Trophoblast cell (in vitro differentiated cells and primary cell): Measurements from ENCODE around the gene LATS1.

ENCODE experiments used
- DNase-seq, 2 donors: peaks; one replicate each; pipeline ENCODE4 v3.0.0-alpha.2; 2016
- H2AFZ ChIP-seq: 2 replicates; pipeline ENCODE4 v1.6.1; 2013; ENCODE audit warnings: low read length, moderate library complexity, mild to moderate bottlenecking; ENCODE audit not compliant: insufficient read depth, poor library complexity
- H2AK5ac ChIP-seq: 2 replicates; pipeline ENCODE4 v1.6.1; 2013; ENCODE audit warnings: mild to moderate bottlenecking, low read length
- H2BK120ac ChIP-seq: 2 replicates; pipeline ENCODE4 v1.6.1; 2013; ENCODE audit warnings: low read length, mild to moderate bottlenecking, moderate library complexity; ENCODE audit not compliant: insufficient read depth, poor library complexity
- H2BK12ac ChIP-seq: 2 replicates; pipeline ENCODE4 v1.6.1; 2013; ENCODE audit warnings: mild to moderate bottlenecking, low read length, moderate library complexity
- H2BK5ac ChIP-seq: 2 replicates; pipeline ENCODE4 v1.6.1; 2013; ENCODE audit warnings: low read length, low read depth, moderate library complexity, mild to moderate bottlenecking; ENCODE audit not compliant: poor library complexity
- H3K14ac ChIP-seq: 2 replicates; pipeline ENCODE4 v1.6.1; 2013; ENCODE audit warnings: mild to moderate bottlenecking, low read length
- H3K18ac ChIP-seq: 2 replicates; pipeline ENCODE4 v1.6.1; 2013; ENCODE audit warnings: mild to moderate bottlenecking, low read length
- H3K23ac ChIP-seq: 2 replicates; pipeline ENCODE4 v1.6.1; 2013; ENCODE audit warnings: low read length
- H3K27ac ChIP-seq: 2 replicates; pipeline ENCODE4 v1.5.1; 2013; ENCODE audit warnings: low read depth, mild to moderate bottlenecking, inconsistent platforms, low read length, moderate library complexity
- H3K27me3 ChIP-seq: 2 replicates; pipeline ENCODE4 v1.6.1; 2013; ENCODE audit warnings: inconsistent platforms, mild to moderate bottlenecking, low read length, moderate library complexity; ENCODE audit not compliant: insufficient read depth
- H3K36me3 ChIP-seq, 2 experiments: 1 replicate in 1 of 2; 2 replicates in 1 of 2; pipeline ENCODE4 v1.6.1; 2013; ENCODE audit warnings: low read length in 2 of 2, mild to moderate bottlenecking in 2 of 2, moderate library complexity in 1 of 2; ENCODE audit not compliant: insufficient read depth in 2 of 2, control insufficient read depth in 1 of 2
- H3K4ac ChIP-seq: 2 replicates; pipeline ENCODE4 v1.6.1; 2013; ENCODE audit warnings: low read depth, mild to moderate bottlenecking, low read length, moderate library complexity
- H3K4me1 ChIP-seq, 2 experiments: 1 replicate in 1 of 2; 2 replicates in 1 of 2; pipeline ENCODE4 v1.6.1; 2013; ENCODE audit warnings: low read length in 2 of 2, mild to moderate bottlenecking in 2 of 2, moderate library complexity in 1 of 2; ENCODE audit not compliant: insufficient read depth in 2 of 2, control insufficient read depth in 1 of 2
- H3K4me2 ChIP-seq: 2 replicates; pipeline ENCODE4 v1.6.1; 2013; ENCODE audit warnings: inconsistent platforms, mild to moderate bottlenecking, low read length, moderate library complexity
- H3K4me3 ChIP-seq: 2 replicates; pipeline ENCODE4 v1.5.1; 2013; ENCODE audit warnings: mild to moderate bottlenecking, low read depth, low read length, inconsistent platforms
- H3K79me1 ChIP-seq: one replicate; pipeline ENCODE4 v1.6.1; 2013; ENCODE audit warnings: low read length
- H3K79me2 ChIP-seq: 2 replicates; pipeline ENCODE4 v1.6.1; 2013; ENCODE audit warnings: low read length, mild to moderate bottlenecking; ENCODE audit not compliant: control insufficient read depth, insufficient read depth, poor library complexity
- H3K9ac ChIP-seq: 2 replicates; pipeline ENCODE4 v1.6.1; 2013; ENCODE audit warnings: mild to moderate bottlenecking, low read length
- H3K9me3 ChIP-seq: 2 replicates; pipeline ENCODE4 v1.6.1; 2013; ENCODE audit warnings: low read depth, mild to moderate bottlenecking, control low read depth, inconsistent platforms, low read length; ENCODE audit not compliant: insufficient read depth
- H4K12ac ChIP-seq: 2 replicates; pipeline ENCODE4 v1.6.1; 2013; ENCODE audit warnings: low read depth, mild to moderate bottlenecking, low read length, moderate library complexity
- H4K8ac ChIP-seq: 2 replicates; pipeline ENCODE4 v1.6.1; 2013; ENCODE audit warnings: low read depth, mild to moderate bottlenecking, low read length, moderate library complexity
- H4K91ac ChIP-seq: one replicate; pipeline ENCODE4 v1.6.1; 2013; ENCODE audit warnings: low read depth, mild to moderate bottlenecking, low read length, moderate library complexity
- WGBS: extraction: QIAGEN DNeasy Blood & Tissue Kit; methylation state at CpG from one replicate; pipeline ENCODE4 v1.1.7; 2013; ENCODE audit warnings: missing lambda C conversion rate; ENCODE audit not compliant: insufficient read length, insufficient coverage; ENCODE audit errors: extremely low coverage; 5-methylcytosine and 5-hydroxymethylcytosine counted together

Gene LATS1

DNA sequence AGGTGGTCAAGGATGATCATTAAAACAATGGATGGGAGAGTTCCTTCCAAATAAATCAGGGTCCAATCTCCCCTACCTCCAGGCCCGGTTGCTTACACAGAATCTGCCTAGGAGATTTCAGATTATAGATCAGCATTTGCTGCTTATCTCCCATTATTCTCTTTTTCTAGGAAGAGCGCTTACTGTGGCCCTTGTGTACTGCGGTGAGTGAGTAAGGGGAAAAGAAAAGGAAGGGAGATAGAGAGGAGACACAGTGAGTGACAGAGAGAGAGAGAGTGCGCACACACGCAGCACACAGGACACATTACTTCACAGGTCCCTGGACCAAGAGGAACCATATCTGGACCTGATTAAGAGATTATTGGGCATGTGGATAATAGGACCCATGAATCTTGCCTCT, 6.2 kb downstream of the LATS1 start:
- no peak overlapping the region for H2BK5ac ChIP-seq

GRCh38 chr6:149701714-149702113, 16.2 kb downstream of the LATS1 start:
- Histone ChIP-seq H3K27me3 (no peaks in the 10 kb centered on the region), H3K27ac (no peak overlapping the region), H2BK12ac (no peak overlapping the region), H3K4me2 (no peak overlapping the region), H3K4me3 (no peak overlapping the region), H4K12ac (no peak overlapping the region), H3K9me3 (no peaks in the 10 kb centered on the region), H3K9ac (no peak overlapping the region), H2BK120ac (no peak overlapping the region), H2AK5ac (no peak overlapping the region), H2AFZ (no peak overlapping the region), H4K91ac (no peak overlapping the region), H3K79me1 (no peaks in the 10 kb centered on the region), H3K18ac (no peak overlapping the region), H3K36me3 (peaks cover 5 to 6% of the 10 kb centered on the region in 2 experiments), H2BK5ac (no peak overlapping the region), H3K23ac (no peak overlapping the region), H3K4me1 (no peaks in the 10 kb centered on the region), H4K8ac (no peak overlapping the region), H3K14ac (no peak overlapping the region), H3K4ac (no peak overlapping the region), H3K79me2 (no peaks in the 10 kb centered on the region)
- DNase-seq: no peak
- WGBS: no CpG with 5 or more reads among the region's 7 CpGs

More for the DNA sequence above, 6.2 kb downstream of the LATS1 start:
- Histone ChIP-seq H3K9ac (no peak overlapping the region), H3K4me1 (peaks cover 0 to 17% of the 10 kb centered on the region in 2 experiments), H3K18ac (no peak overlapping the region), H2BK120ac (no peak overlapping the region), H3K79me2 (peaks cover 9% of the 10 kb centered on the region), H4K12ac (no peak overlapping the region), H3K27ac (no peak overlapping the region), H4K91ac (no peak overlapping the region), H3K79me1 (no peaks in the 10 kb centered on the region), H3K4ac (peak overlapping the region; percentile 33), H3K4me2 (no peak overlapping the region), H3K23ac (no peak overlapping the region), H3K9me3 (no peaks in the 10 kb centered on the region), H3K14ac (no peak overlapping the region), H2AK5ac (no peak overlapping the region), H3K27me3 (no peaks in the 10 kb centered on the region), H3K36me3 (peaks cover 3% of the 10 kb centered on the region in 2 experiments), H2BK12ac (no peak overlapping the region), H4K8ac (no peak overlapping the region), H2AFZ (no peak overlapping the region), H3K4me3 (no peak overlapping the region)
- no peak for DNase-seq
- WGBS: no CpG with 5 or more reads among the region's 5 CpGs

GRCh38 chr6:149699150-149699549, 18.8 kb downstream of the LATS1 start:
- H3K27ac ChIP-seq: no peak overlapping the region
- H3K4me2 ChIP-seq: no peak overlapping the region
- no peaks in the 10 kb centered on the region for H3K27me3 ChIP-seq
- H3K79me1 ChIP-seq: no peaks in the 10 kb centered on the region
- DNase-seq: no peak
- H3K18ac ChIP-seq: no peak overlapping the region
- no peak overlapping the region for H2BK5ac ChIP-seq
- H2BK12ac ChIP-seq: no peak overlapping the region
- no peak overlapping the region for H3K4me3 ChIP-seq
- H4K12ac ChIP-seq: no peak overlapping the region
- no peaks in the 10 kb centered on the region for H3K4me1 ChIP-seq
- no peak overlapping the region for H4K91ac ChIP-seq
- H3K36me3 ChIP-seq: peaks cover 8% of the 10 kb centered on the region in 2 experiments
- H3K9ac ChIP-seq: no peak overlapping the region
- no peak overlapping the region for H2BK120ac ChIP-seq
- no peak overlapping the region for H2AK5ac ChIP-seq
- H3K4ac ChIP-seq: no peak overlapping the region
- no peak overlapping the region for H4K8ac ChIP-seq
- WGBS: no CpG with 5 or more reads among the region's 2 CpGs
- no peak overlapping the region for H2AFZ ChIP-seq
- H3K79me2 ChIP-seq: no peaks in the 10 kb centered on the region
- H3K23ac ChIP-seq: no peak overlapping the region
- no peak overlapping the region for H3K14ac ChIP-seq
- H3K9me3 ChIP-seq: no peaks in the 10 kb centered on the region

GRCh38 chr6:149698175-149698574, 19.7 kb downstream of the LATS1 start:
- H4K12ac ChIP-seq: peak overlapping the region; percentile 54
- no peaks in the 10 kb centered on the region for H3K9me3 ChIP-seq
- H3K27me3 ChIP-seq: no peaks in the 10 kb centered on the region
- no peak overlapping the region for H3K14ac ChIP-seq
- no peak overlapping the region for H3K4ac ChIP-seq
- no peak overlapping the region for H3K23ac ChIP-seq
- H3K79me2 ChIP-seq: no peaks in the 10 kb centered on the region
- H2BK120ac ChIP-seq: no peak overlapping the region
- peaks cover 11 to 12% of the 10 kb centered on the region in 2 experiments for H3K36me3 ChIP-seq
- H3K18ac ChIP-seq: no peak overlapping the region
- no peak overlapping the region for H3K4me2 ChIP-seq
- H2BK12ac ChIP-seq: no peak overlapping the region
- H2AK5ac ChIP-seq: no peak overlapping the region
- no CpG with 5 or more reads among the region's 2 CpGs for WGBS
- H3K79me1 ChIP-seq: no peaks in the 10 kb centered on the region
- H3K4me1 ChIP-seq: no peaks in the 10 kb centered on the region
- no peak overlapping the region for H3K9ac ChIP-seq
- H4K91ac ChIP-seq: no peak overlapping the region
- DNase-seq: no peak
- H4K8ac ChIP-seq: no peak overlapping the region
- H2AFZ ChIP-seq: no peak overlapping the region
- no peak overlapping the region for H2BK5ac ChIP-seq
- H3K27ac ChIP-seq: no peak overlapping the region
- H3K4me3 ChIP-seq: no peak overlapping the region
